K562 (cell line): ENCODE results near the gene RNASE4. TPM values are rescaled to one million over a fixed set of nuclear protein-coding genes. Genes with fewer than 3 reads are reported as not detected.

Experiments used
- ATAC-seq: fragments of 200-7000 bp; cut with Tn5 transposase; 3 replicates; pipeline ENCODE4 v1.9.1; 2020; ENCODE audit warnings: moderate library complexity
- BruUV-seq: library from RNA; stranded (reverse); fragments of 400-500 nt; replicated peaks from 2 replicates; lab custom pipeline; 2021; lab: Mats Ljungman, UMichigan
- CTCF ChIA-PET: fragments of 300-600 bp; formaldehyde crosslinking; extraction: SDS; loops from one replicate; lab custom pipeline; 2021; ENCODE audit warnings: low intra/inter-chr PET ratio; lab: Yijun Ruan, JAX
- POLR2A ChIA-PET: fragments of 300-600, 350-650 bp; sonication (Branson Sonifier 250); formaldehyde crosslinking; extraction: SDS; loops from one replicate; lab custom pipeline; 2021; ENCODE audit warnings: antibody characterized with exemption, inconsistent platforms; lab: Yijun Ruan, JAX
- DNase-seq, 4 experiments: peaks; one replicate each; pipeline versions ENCODE4 v3.0.0 to v3.0.0-alpha.2; 2011 to 2018; ENCODE audit warnings: low spot score in 3 of 4, mixed read lengths in 3 of 4; ENCODE audit errors: extremely low read depth in 1 of 4
- FAIRE-seq: peaks from 2 replicates; lab custom pipeline; 2011; peaks lifted over from hg19 to GRCh38; lab: Jason Lieb, UNC
- H2AFZ ChIP-seq: 2 replicates; pipeline ENCODE4 v1.6.0; 2011; ENCODE audit warnings: low read depth, low read length, control low read depth, inconsistent platforms
- H3K27ac ChIP-seq: fragments of 200-600 bp; 3 replicates; pipeline ENCODE4 v1.8.0; 2011; ENCODE audit warnings: low read depth, mild to moderate bottlenecking, control low read depth, inconsistent platforms, low read length, moderate library complexity, mixed read lengths; ENCODE audit errors: extremely low read depth
- H3K27me3 ChIP-seq, 2 experiments: fragments of 300-600 bp in 1 of 2; 2 replicates in 1 of 2; 3 replicates in 1 of 2; pipeline versions ENCODE4 v1.6.0 to v1.8.0; 2011; ENCODE audit warnings: inconsistent platforms in 2 of 2, low read length in 2 of 2, mild to moderate bottlenecking in 1 of 2, mixed read lengths in 1 of 2, moderate library complexity in 1 of 2; ENCODE audit not compliant: control insufficient read depth in 2 of 2, insufficient read depth in 2 of 2
- H3K36me3 ChIP-seq: fragments of 300-600 bp; 3 replicates; pipeline ENCODE4 v1.8.0; 2011; ENCODE audit warnings: mild to moderate bottlenecking, low read length, inconsistent platforms; ENCODE audit not compliant: control insufficient read depth, insufficient read depth
- H3K4me1 ChIP-seq, 2 experiments: fragments of 200-600 bp in 1 of 2; replicated peaks in 1 of 2; 2 replicates in 1 of 2; 3 replicates in 1 of 2; pipeline versions ENCODE4 v1.5.1 to v1.8.0; 2011; ENCODE audit warnings: inconsistent platforms in 2 of 2, low read length in 2 of 2, mild to moderate bottlenecking in 1 of 2, mixed read lengths in 1 of 2, moderate library complexity in 1 of 2; ENCODE audit not compliant: control insufficient read depth in 2 of 2, insufficient read depth in 2 of 2
- H3K4me2 ChIP-seq: 2 replicates; pipeline ENCODE4 v1.6.1; 2011; ENCODE audit warnings: low read length, control low read depth, inconsistent platforms, mixed read lengths; ENCODE audit not compliant: insufficient read depth
- H3K4me3 ChIP-seq: fragments of 200-600 bp; sonication (generic), shearing (Covaris generic); 2 replicates; pipeline ENCODE4 v1.5.1; 2016; ENCODE audit warnings: control low read depth, inconsistent platforms
- H3K79me2 ChIP-seq: fragments of 200-600 bp; 3 replicates; pipeline ENCODE4 v1.8.0; 2011; ENCODE audit warnings: low read length, inconsistent platforms; ENCODE audit not compliant: control insufficient read depth, insufficient read depth
- H3K9ac ChIP-seq, 2 experiments: 2 replicates each; pipeline versions ENCODE4 v1.6.0 to v1.6.1; 2011; ENCODE audit warnings: low read depth in 2 of 2, low read length in 2 of 2, control low read depth in 1 of 2, inconsistent platforms in 1 of 2, mild to moderate bottlenecking in 1 of 2, mixed read lengths in 1 of 2; ENCODE audit not compliant: insufficient read depth in 1 of 2
- H3K9me1 ChIP-seq: one replicate; pipeline ENCODE4 v1.6.0; 2011; ENCODE audit warnings: inconsistent platforms, mild to moderate bottlenecking, low read length, moderate library complexity; ENCODE audit not compliant: control insufficient read depth, insufficient read depth
- H3K9me3 ChIP-seq: replicated peaks from 2 replicates; pipeline ENCODE4 v1.5.1; 2011; ENCODE audit warnings: low read depth, low read length, inconsistent platforms; ENCODE audit not compliant: control insufficient read depth, insufficient read depth
- H4K20me1 ChIP-seq: replicated peaks from 2 replicates; pipeline ENCODE4 v1.6.1; 2011; ENCODE audit warnings: low read length, inconsistent platforms, mixed read lengths; ENCODE audit not compliant: control insufficient read depth, insufficient read depth
- BRCA1 ChIP-seq, 2 experiments: fragments of 450-650 bp in 1 of 2; sonication (generic) in 1 of 2; formaldehyde crosslinking in 1 of 2; IDR thresholded peaks; 2 replicates each; pipeline versions ENCODE4 v1.5.0 to v1.6.1; 2017 to 2020; ENCODE audit warnings: mild to moderate bottlenecking in 1 of 2, missing genetic modification reagents in 1 of 2
- BRD9 ChIP-seq: fragments of 450-650 bp; IDR thresholded peaks from 2 replicates; pipeline ENCODE4 v1.6.1; 2018; ENCODE audit warnings: low read depth; ENCODE audit not compliant: partially characterized antibody
- HNRNPH1 ChIP-seq: fragments of 200-400 bp; formaldehyde crosslinking; optimal IDR thresholded peaks from 2 replicates; pipeline ENCODE3; 2017; ENCODE audit warnings: low read depth, mild to moderate bottlenecking, low read length, moderate library complexity
- HSF4 ChIP-seq: fragments of 250-450 bp; sonication (Bioruptor Pico); IDR thresholded peaks from 2 replicates; pipeline ENCODE4 v2.1.2; 2022; ENCODE audit warnings: mild to moderate bottlenecking, moderate library complexity, borderline replicate concordance
- SMARCC2 ChIP-seq: fragments of 450-650 bp; IDR thresholded peaks from 2 replicates; pipeline ENCODE4 v1.6.1; 2017; ENCODE audit warnings: antibody characterized with exemption, moderate library complexity, mild to moderate bottlenecking, low read depth
- ZNF140 ChIP-seq: fragments of 250-450 bp; sonication (Bioruptor Pico); IDR thresholded peaks from 2 replicates; pipeline ENCODE4 v1.8.0; 2021; ENCODE audit warnings: moderate library complexity, mild to moderate bottlenecking, inconsistent platforms
- ZNF239 ChIP-seq: fragments of 250-450 bp; sonication (Bioruptor Pico); IDR thresholded peaks from 2 replicates; pipeline ENCODE4 v1.4.0; 2020; ENCODE audit warnings: mild to moderate bottlenecking
- ZNF263 ChIP-seq: sonication (generic); formaldehyde crosslinking; IDR thresholded peaks from 2 replicates; pipeline ENCODE4 v1.8.0; 2022; ENCODE audit warnings: mild to moderate bottlenecking, missing genetic modification reagents, borderline replicate concordance
- ZNF431 ChIP-seq: sonication (generic); formaldehyde crosslinking; IDR thresholded peaks from 2 replicates; pipeline ENCODE4 v1.8.0; 2022; ENCODE audit warnings: mild to moderate bottlenecking, missing genetic modification reagents
- ZNF57 ChIP-seq: fragments of 450-650 bp; formaldehyde crosslinking; IDR thresholded peaks from 2 replicates; pipeline ENCODE4 v1.4.0; 2020; ENCODE audit warnings: mild to moderate bottlenecking, moderate library complexity
- ZNF764 ChIP-seq: fragments of 250-450 bp; sonication (Bioruptor Pico); IDR thresholded peaks from 2 replicates; pipeline ENCODE4 v1.4.0; 2020; ENCODE audit warnings: low read depth, mild to moderate bottlenecking, moderate library complexity
- ZNF780A ChIP-seq: fragments of 250-450 bp; sonication (Bioruptor Pico); IDR thresholded peaks from 2 replicates; pipeline ENCODE4 v1.5.0; 2021; ENCODE audit warnings: mild to moderate bottlenecking
- WGBS: fragments of 100-300 bp; shearing (Covaris generic); methylation state at CpG from one replicate; pipeline ENCODE4 v1.1.6; 2016; ENCODE audit warnings: low coverage, mixed read lengths; ENCODE audit not compliant: insufficient coverage; ENCODE audit errors: missing lambda C conversion rate; 5-methylcytosine and 5-hydroxymethylcytosine counted together
- in situ Hi-C: fragments of 300-500 bp; cut with MboI; formaldehyde crosslinking; loops from 4 replicates; pipeline ENCODE4 v1.15.0; 2018; ENCODE audit warnings: inconsistent platforms, mixed read lengths
- intact Hi-C: fragments of 100-400 bp; cut with micrococcal nuclease; formaldehyde crosslinking; loops from 2 replicates; pipeline ENCODE4 v1.14.2; 2022
- polyA plus RNA-seq, 8 experiments: library from polyadenylated mRNA; depleted of rRNA in 4 of 8; stranded (reverse) in 5 of 8; unstranded in 3 of 8; fragments of >200 nt; fragmentation: Nextera tagmentation in 2 of 8; fragmentation: Illumina TruSeq in 1 of 8; extraction: Ambion mirVana in 2 of 8; extraction: Trizol in 1 of 8; gene quantifications; 2 replicates each; pipeline versions ENCODE4 v1.2.1 to v1.2.3, GENCODE V29; 2011 to 2014; ENCODE audit warnings: inconsistent platforms in 1 of 8, missing spikeins in 1 of 8
- total RNA-seq, 7 experiments: library from RNA; depleted of rRNA in 6 of 7; stranded (reverse); fragments of >200 nt in 6 of 7; fragmentation: Illumina TruSeq in 2 of 7; extraction: Trizol in 2 of 7; gene quantifications; 2 replicates each; pipeline versions ENCODE4 v1.2.1 to v1.2.3, GENCODE V29; 2011 to 2021; ENCODE audit warnings: low replicate concordance in 1 of 7
- TF ChIP-seq, protein P1 (sequence below): IDR thresholded peaks from 2 replicates; pipeline ENCODE4 v1.6.1; 2016; ENCODE audit warnings: missing genetic modification characterization, missing compliant biosample characterization
- TF ChIP-seq, protein P2 (sequence below): sonication (generic); formaldehyde crosslinking; IDR thresholded peaks from 2 replicates; pipeline ENCODE4 v1.8.1; 2023; ENCODE audit warnings: mild to moderate bottlenecking, missing genetic modification reagents
- TF ChIP-seq, protein P3 (sequence below): sonication (generic); formaldehyde crosslinking; IDR thresholded peaks from 2 replicates; pipeline ENCODE4 v1.8.0; 2022; ENCODE audit warnings: mild to moderate bottlenecking, missing genetic modification reagents
- TF ChIP-seq, protein P4 (sequence below): IDR thresholded peaks from 2 replicates; pipeline ENCODE4 v1.6.1; 2014; ENCODE audit warnings: antibody characterized with exemption

The RNASE4 gene
- total and polyA plus RNA-seq, 9 of the 15 experiments (the other 6 are each of a cell fraction or from before 2014, with no cell fraction given) = 0.09 to 0.22 (median 0.13) TPM; not detected in 2

DNA sequence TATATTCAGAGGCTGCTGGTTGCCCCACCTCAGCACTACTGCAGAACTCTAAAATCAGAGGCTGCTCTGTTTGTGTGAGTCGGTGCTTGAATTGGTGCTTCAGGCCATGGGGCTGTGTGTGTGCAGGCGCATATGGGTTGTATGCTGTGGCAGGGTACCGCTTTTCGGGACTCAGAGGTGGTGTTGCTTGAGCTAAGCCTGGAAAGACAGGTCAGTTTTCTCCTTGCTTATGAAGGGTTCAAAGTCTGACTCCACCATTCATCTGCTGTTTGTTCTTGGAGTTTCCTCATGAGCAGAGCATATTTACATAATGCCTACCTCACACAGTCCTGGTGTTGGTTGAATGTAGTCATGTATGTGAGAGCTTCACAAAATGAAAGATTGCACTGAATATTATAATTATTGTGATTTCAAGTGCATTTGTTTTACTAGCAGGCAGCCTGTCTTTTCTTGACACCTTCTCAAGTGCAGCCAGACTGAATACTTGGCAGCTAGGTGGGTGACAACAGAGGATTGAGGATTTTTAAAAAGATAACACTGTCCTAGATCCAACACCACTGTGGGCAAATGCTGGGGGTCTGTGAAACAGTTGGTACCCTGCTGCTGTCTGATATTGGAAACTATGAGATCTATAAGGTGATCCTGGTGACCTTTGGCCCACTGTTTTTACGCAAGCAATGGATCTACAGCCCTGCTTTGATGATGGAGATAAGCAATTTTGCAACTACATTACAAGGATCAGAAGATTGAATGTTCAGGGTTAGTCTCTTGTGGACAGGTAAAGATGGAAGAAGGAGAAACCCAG, 3.2 kb downstream of the RNASE4 start:
- POLR2A ChIA-PET = no interaction called here
- TF ChIP-seq, protein P1, sequence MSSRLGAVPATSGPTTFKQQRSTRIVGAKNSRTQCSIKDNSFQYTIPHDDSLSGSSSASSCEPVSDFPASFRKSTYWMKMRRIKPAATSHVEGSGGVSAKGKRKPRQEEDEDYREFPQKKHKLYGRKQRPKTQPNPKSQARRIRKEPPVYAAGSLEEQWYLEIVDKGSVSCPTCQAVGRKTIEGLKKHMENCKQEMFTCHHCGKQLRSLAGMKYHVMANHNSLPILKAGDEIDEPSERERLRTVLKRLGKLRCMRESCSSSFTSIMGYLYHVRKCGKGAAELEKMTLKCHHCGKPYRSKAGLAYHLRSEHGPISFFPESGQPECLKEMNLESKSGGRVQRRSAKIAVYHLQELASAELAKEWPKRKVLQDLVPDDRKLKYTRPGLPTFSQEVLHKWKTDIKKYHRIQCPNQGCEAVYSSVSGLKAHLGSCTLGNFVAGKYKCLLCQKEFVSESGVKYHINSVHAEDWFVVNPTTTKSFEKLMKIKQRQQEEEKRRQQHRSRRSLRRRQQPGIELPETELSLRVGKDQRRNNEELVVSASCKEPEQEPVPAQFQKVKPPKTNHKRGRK (tag) = no peak
- TF ChIP-seq ZNF764 (CRISPR knock-in tag) (no peak), HSF4 (no peak), ZNF263 (no peak), BRCA1 (IDR thresholded peaks at IDR 0.05) (no peak), BRCA1 (CRISPR knock-in tag; IDR thresholded peaks at IDR 0.05) (no peak), BRD9 (no peak), ZNF140 (CRISPR knock-in tag) (no peak), HNRNPH1 (no peak), SMARCC2 (no peak), ZNF431 (CRISPR knock-in tag) (no peak), ZNF780A (no peak), ZNF239 (CRISPR knock-in tag) (no peak), ZNF57 (CRISPR knock-in tag) (no peak)
- TF ChIP-seq, protein P2, sequence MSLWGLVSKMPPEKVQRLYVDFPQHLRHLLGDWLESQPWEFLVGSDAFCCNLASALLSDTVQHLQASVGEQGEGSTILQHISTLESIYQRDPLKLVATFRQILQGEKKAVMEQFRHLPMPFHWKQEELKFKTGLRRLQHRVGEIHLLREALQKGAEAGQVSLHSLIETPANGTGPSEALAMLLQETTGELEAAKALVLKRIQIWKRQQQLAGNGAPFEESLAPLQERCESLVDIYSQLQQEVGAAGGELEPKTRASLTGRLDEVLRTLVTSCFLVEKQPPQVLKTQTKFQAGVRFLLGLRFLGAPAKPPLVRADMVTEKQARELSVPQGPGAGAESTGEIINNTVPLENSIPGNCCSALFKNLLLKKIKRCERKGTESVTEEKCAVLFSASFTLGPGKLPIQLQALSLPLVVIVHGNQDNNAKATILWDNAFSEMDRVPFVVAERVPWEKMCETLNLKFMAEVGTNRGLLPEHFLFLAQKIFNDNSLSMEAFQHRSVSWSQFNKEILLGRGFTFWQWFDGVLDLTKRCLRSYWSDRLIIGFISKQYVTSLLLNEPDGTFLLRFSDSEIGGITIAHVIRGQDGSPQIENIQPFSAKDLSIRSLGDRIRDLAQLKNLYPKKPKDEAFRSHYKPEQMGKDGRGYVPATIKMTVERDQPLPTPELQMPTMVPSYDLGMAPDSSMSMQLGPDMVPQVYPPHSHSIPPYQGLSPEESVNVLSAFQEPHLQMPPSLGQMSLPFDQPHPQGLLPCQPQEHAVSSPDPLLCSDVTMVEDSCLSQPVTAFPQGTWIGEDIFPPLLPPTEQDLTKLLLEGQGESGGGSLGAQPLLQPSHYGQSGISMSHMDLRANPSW (CRISPR knock-in tag) = no peak
- TF ChIP-seq, protein P3, sequence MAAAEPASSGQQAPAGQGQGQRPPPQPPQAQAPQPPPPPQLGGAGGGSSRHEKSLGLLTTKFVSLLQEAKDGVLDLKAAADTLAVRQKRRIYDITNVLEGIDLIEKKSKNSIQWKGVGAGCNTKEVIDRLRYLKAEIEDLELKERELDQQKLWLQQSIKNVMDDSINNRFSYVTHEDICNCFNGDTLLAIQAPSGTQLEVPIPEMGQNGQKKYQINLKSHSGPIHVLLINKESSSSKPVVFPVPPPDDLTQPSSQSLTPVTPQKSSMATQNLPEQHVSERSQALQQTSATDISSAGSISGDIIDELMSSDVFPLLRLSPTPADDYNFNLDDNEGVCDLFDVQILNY = no peak
- TF ChIP-seq, protein P4, sequence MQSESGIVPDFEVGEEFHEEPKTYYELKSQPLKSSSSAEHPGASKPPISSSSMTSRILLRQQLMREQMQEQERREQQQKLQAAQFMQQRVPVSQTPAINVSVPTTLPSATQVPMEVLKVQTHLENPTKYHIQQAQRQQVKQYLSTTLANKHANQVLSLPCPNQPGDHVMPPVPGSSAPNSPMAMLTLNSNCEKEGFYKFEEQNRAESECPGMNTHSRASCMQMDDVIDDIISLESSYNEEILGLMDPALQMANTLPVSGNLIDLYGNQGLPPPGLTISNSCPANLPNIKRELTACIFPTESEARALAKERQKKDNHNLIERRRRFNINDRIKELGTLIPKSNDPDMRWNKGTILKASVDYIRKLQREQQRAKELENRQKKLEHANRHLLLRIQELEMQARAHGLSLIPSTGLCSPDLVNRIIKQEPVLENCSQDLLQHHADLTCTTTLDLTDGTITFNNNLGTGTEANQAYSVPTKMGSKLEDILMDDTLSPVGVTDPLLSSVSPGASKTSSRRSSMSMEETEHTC = no peak

More for the DNA sequence above, 3.2 kb downstream of the RNASE4 start:
- H3K9me1 ChIP-seq = no peaks in the 10 kb centered on the region
- H3K4me3 ChIP-seq = no peak overlapping the region
- FAIRE-seq = no peak
- no peak overlapping the region for H3K4me2 ChIP-seq
- peaks cover 6% of the 10 kb centered on the region; the same call in 1 of the 2 replicates for H4K20me1 ChIP-seq
- no peak for DNase-seq
- H3K4me1 ChIP-seq = peaks cover 3 to 13% of the 10 kb centered on the region in 2 experiments; a peak in 2 of 5 replicates
- in situ Hi-C loops = no loop called here
- no peaks in the 10 kb centered on the region for H3K36me3 ChIP-seq
- BruUV-seq = no TSS peak
- no peak overlapping the region for H2AFZ ChIP-seq
- 56% methylated on average over 5 of the region's 5 CpGs for WGBS
- no peaks in the 10 kb centered on the region for H3K9me3 ChIP-seq
- intact Hi-C loops = no loop called here
- H3K27ac ChIP-seq = no peak overlapping the region
- CTCF ChIA-PET = no interaction called here
- H3K27me3 ChIP-seq = no peaks in the 10 kb centered on the region
- H3K9ac ChIP-seq = no peak overlapping the region
- H3K79me2 ChIP-seq = no peaks in the 10 kb centered on the region
- no peak for ATAC-seq
